ENCODE data around the gene RXRG.

Gene RXRG

GRCh38 chr1:165452336-165453130, 7.6 kb upstream of the RXRG start:
- H3K4me3 ChIP-seq (ENCODE audit: low read depth, low read length) = no peak overlapping the region
- no peak for TF ChIP-seq CTCF (IDR thresholded peaks at IDR 0.05; ENCODE audit: low read depth, low read length)

GRCh38 chr1:165451691-165452090, 6.8 kb upstream of the RXRG start:
- no peak for TF ChIP-seq CTCF (IDR thresholded peaks at IDR 0.05; ENCODE audit: low read depth, low read length)
- no peak overlapping the region for H3K4me3 ChIP-seq (ENCODE audit: low read depth, low read length)

DNA sequence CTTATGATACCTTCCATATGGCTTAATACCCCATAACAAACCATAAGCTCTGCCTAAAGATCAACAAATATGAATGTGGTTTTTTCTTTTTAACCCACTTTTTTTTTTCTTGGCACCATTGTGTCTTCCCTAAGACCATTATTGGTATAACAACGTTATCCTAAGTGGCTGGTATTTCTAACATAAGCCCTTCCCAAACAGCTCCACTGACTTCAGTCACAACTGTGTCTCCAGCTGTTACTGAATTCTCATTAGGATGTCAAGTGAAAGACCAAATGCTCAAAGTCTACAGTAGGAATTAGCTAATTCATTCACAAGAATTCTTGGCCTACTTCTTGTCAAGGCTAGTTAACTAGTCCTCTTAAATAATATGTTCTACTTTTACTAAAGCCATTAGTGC, 4.2 kb upstream of the RXRG start:
- no peak overlapping the region for H3K4me3 ChIP-seq (ENCODE audit: low read depth, low read length)
- no peak for TF ChIP-seq CTCF (IDR thresholded peaks at IDR 0.05; ENCODE audit: low read depth, low read length)

- TF ChIP-seq CTCF (IDR thresholded peaks at IDR 0.05; ENCODE audit: low read depth, low read length) = no peak
- H3K4me3 ChIP-seq (ENCODE audit: low read depth, low read length) = no peak overlapping the region
Observed at GRCh38 chr1:165445388-165445787, 462 bp upstream of the RXRG start.

DNA sequence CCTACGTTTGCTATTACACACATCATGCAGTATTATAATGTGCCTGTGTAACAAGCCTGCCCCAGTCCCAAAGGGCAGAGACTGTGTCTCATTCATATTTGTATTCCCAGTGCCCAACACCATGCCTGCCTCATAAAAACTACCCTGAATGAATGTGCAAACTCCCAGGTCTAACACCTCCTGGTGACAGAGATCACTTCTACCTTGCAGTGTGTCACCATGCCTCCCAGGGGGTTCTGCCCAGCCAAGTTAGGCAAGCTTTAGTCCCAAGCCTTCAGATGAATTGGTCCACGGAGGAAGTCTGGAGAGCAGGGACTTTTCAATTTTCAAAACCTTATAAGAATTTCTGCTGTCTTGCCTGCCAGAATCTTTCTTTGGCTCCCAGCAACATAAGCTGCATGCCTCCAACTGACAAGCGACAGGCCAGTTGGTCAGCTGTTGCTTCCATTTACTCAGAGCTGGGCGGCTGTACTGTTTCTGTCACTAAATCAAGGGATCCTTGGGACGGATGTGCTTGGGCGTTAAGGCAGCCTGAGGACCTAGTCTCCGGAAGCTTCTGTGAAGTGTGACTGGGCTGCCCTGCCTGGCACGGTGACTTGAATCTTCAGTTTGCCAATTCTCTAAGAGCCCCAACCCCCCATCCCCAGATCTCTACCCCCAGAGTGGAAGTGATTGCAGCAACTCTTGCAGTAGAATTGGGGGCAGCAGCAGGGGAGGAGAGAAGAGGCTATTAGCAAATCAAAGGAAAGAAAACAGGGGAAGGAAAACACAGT, 1.2 kb downstream of the RXRG start:
- TF ChIP-seq CTCF (IDR thresholded peaks at IDR 0.05; ENCODE audit: low read depth, low read length) = no peak
- H3K4me3 ChIP-seq (ENCODE audit: low read depth, low read length) = no peak overlapping the region

GRCh38 chr1:165442653-165443052, 2.3 kb downstream of the RXRG start:
- no peak for TF ChIP-seq CTCF (IDR thresholded peaks at IDR 0.05; ENCODE audit: low read depth, low read length)
- no peak overlapping the region for H3K4me3 ChIP-seq (ENCODE audit: low read depth, low read length)

- H3K4me3 ChIP-seq (ENCODE audit: low read depth, low read length) = no peak overlapping the region
- TF ChIP-seq CTCF (IDR thresholded peaks at IDR 0.05; ENCODE audit: low read depth, low read length) = no peak
Observed at GRCh38 chr1:165442053-165442452, 2.9 kb downstream of the RXRG start.

Data from WI38 (cell line).